Glutamatergic neuron (in vitro differentiated cells): ENCODE measurements around the gene HACD3. TPM values are rescaled to one million over a fixed set of nuclear protein-coding genes. Genes with fewer than 3 reads are reported as not detected.
A peak's percentile ranks its signal among the peaks of the same experiment; 100 is the strongest.

Source experiments
- DNase-seq: peaks from one replicate; pipeline ENCODE4 v3.0.0; 2022
- H3K27ac Mint-ChIP-seq: one replicate; pipeline ENCODE4 v1.8.0; 2020; ENCODE audit warnings: mild to moderate bottlenecking, mixed read lengths, inconsistent platforms; ENCODE audit not compliant: unreplicated experiment
- H3K27me3 Mint-ChIP-seq: one replicate; pipeline ENCODE4 v1.8.0; 2020; ENCODE audit warnings: mild to moderate bottlenecking, moderate library complexity, mixed read lengths, inconsistent platforms; ENCODE audit not compliant: unreplicated experiment
- H3K36me3 Mint-ChIP-seq: one replicate; pipeline ENCODE4 v1.8.0; 2020; ENCODE audit warnings: mild to moderate bottlenecking, mixed read lengths, inconsistent platforms; ENCODE audit not compliant: unreplicated experiment
- H3K4me1 Mint-ChIP-seq: one replicate; pipeline ENCODE4 v1.8.0; 2020; ENCODE audit warnings: mild to moderate bottlenecking, low read depth, mixed read lengths, inconsistent platforms; ENCODE audit not compliant: unreplicated experiment
- H3K4me3 Mint-ChIP-seq: one replicate; pipeline ENCODE4 v1.8.0; 2020; ENCODE audit warnings: mild to moderate bottlenecking, mixed read lengths, inconsistent platforms; ENCODE audit not compliant: unreplicated experiment
- H3K9me3 Mint-ChIP-seq: one replicate; pipeline ENCODE4 v1.8.0; 2020; ENCODE audit warnings: mild to moderate bottlenecking, moderate library complexity, mixed read lengths, inconsistent platforms; ENCODE audit not compliant: unreplicated experiment
- CTCF ChIP-seq: fragments of 200-600 bp; sonication (generic); IDR thresholded peaks from one replicate; pipeline ENCODE4 v1.5.0; 2021; ENCODE audit not compliant: partially characterized antibody, unreplicated experiment
- total RNA-seq: library from RNA; stranded (reverse); fragmentation: NEBNext Ultra II Directional; extraction: Animal tissue kit (Norgen Biotek cat#: 25700); gene quantifications from one replicate; pipeline ENCODE4 v1.2.1, GENCODE V29; 2021; ENCODE audit not compliant: unreplicated experiment

Gene HACD3
- total RNA-seq, 1 donor from 2014 or later, result 200 TPM

- Mint-ChIP-seq H3K4me1 (peaks cover 7% of the 10 kb centered on the region), H3K9me3 (peaks cover 6% of the 10 kb centered on the region), H3K36me3 (no peaks in the 10 kb centered on the region), H3K4me3 (no peak overlapping the region), H3K27ac (no peak overlapping the region), H3K27me3 (peaks cover 2% of the 10 kb centered on the region)
- TF ChIP-seq CTCF, result no peak
- no peak for DNase-seq
Observed at GRCh38 chr15:65512807-65513416, 17.4 kb upstream of the HACD3 start.

- peaks cover 7% of the 10 kb centered on the region for H3K4me1 Mint-ChIP-seq
- no peaks in the 10 kb centered on the region for H3K36me3 Mint-ChIP-seq
- peak within 1 kb of the TSS; percentile 99 for H3K4me3 Mint-ChIP-seq
- TF ChIP-seq CTCF, result peak; percentile 31
- H3K27me3 Mint-ChIP-seq, result peaks cover 2% of the 10 kb centered on the region
- DNase-seq, result peak; percentile 98
- H3K27ac Mint-ChIP-seq, result peak within 1 kb of the TSS; percentile 94
- peaks cover 6% of the 10 kb centered on the region for H3K9me3 Mint-ChIP-seq
Observed at GRCh38 chr15:65516997-65517865, 13.0 kb upstream of the HACD3 start, which contains the start of gene DPP8. TSS of gene DPP8 (minus strand) at chr15:65517689. CDS start at chr15:65512553, 5,136 bp downstream.

GRCh38 chr15:65517866-65518207 lies 12.4 kb upstream of the HACD3 start:
- Mint-ChIP-seq H3K4me1 (peaks cover 7% of the 10 kb centered on the region), H3K36me3 (no peaks in the 10 kb centered on the region), H3K4me3 (peak overlapping the region; percentile 99), H3K9me3 (peaks cover 6% of the 10 kb centered on the region), H3K27me3 (peaks cover 2% of the 10 kb centered on the region), H3K27ac (peak overlapping the region; percentile 78)
- no peak for DNase-seq
- TF ChIP-seq CTCF, result peak; percentile 2

- Mint-ChIP-seq H3K9me3 (peaks cover 6% of the 10 kb centered on the region), H3K4me1 (peaks cover 7% of the 10 kb centered on the region), H3K36me3 (no peaks in the 10 kb centered on the region), H3K4me3 (no peak overlapping the region), H3K27ac (no peak overlapping the region), H3K27me3 (peaks cover 2% of the 10 kb centered on the region)
- no peak for TF ChIP-seq CTCF
- DNase-seq, result no peak
Observed at GRCh38 chr15:65518633-65519285, 11.5 kb upstream of the HACD3 start.
